Jurkat, Clone E6-1 (cell line): Measurements from ENCODE around the gene DMTF1. TPM values are rescaled to one million over a fixed set of nuclear protein-coding genes. Genes with fewer than 3 reads are reported as not detected.
"Not testable (repeated sequence)": the region's sequence is repeated elsewhere in the genome, so short reads cannot be mapped to it uniquely, and the experiment has no call there.

Experiments
- DNase-seq: peaks from one replicate; pipeline ENCODE4 v3.0.0-alpha.2; 2011; ENCODE audit warnings: low read depth, low spot score
- H3K4me3 ChIP-seq: 2 replicates; pipeline ENCODE4 v1.5.1; 2011; ENCODE audit warnings: mild to moderate bottlenecking, low read length, control low read depth, moderate library complexity
- polyA plus RNA-seq: library from polyadenylated mRNA; unstranded; fragments of >200 nt; gene quantifications from one replicate; pipeline ENCODE4 v1.2.1, GENCODE V29; 2012; ENCODE audit warnings: missing spikeins; ENCODE audit not compliant: insufficient read length, insufficient read depth

Gene DMTF1, protein sequence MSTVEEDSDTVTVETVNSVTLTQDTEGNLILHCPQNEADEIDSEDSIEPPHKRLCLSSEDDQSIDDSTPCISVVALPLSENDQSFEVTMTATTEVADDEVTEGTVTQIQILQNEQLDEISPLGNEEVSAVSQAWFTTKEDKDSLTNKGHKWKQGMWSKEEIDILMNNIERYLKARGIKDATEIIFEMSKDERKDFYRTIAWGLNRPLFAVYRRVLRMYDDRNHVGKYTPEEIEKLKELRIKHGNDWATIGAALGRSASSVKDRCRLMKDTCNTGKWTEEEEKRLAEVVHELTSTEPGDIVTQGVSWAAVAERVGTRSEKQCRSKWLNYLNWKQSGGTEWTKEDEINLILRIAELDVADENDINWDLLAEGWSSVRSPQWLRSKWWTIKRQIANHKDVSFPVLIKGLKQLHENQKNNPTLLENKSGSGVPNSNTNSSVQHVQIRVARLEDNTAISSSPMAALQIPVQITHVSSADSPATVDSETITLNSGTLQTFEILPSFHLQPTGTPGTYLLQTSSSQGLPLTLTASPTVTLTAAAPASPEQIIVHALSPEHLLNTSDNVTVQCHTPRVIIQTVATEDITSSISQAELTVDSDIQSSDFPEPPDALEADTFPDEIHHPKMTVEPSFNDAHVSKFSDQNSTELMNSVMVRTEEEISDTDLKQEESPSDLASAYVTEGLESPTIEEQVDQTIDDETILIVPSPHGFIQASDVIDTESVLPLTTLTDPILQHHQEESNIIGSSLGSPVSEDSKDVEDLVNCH
- polyA plus RNA-seq = 68.5 TPM

DNA sequence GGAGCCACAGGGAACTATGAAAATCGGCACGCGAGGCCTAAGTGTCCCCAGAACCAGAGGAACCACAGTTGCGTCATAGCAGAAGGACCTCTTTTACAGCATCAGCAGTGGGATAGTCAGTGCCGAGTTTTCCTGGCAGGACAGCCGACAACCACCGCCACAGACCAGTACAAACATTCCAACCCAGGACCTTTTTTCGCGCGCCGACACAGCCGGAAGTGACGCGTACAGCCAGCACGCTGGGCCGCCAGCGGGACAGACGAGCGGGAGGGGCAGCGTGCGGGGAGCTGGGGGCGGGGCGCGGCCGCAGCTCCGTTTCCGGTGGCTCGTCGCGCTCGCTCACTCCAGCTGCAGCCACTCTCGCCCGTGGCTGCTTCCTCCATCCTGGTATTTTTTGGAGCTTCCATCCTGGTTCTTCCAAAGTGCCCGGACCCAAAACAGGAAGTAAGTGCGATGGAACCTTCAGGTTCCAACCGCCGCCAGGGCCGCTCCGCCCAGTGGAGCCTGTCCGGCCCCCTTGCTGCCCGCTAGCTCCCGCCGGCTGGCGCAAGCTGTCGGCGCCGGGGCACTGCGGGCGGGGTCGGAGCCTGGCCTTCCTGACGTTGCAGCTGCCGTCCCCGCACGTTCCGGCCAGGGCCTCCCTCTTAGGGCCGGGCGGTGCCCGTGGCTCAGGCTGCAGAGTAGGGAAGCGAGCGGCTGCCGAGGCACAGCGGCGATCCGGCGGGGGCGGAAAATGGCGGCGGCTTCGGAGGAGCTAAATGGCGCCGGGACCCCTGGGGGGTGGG, at the start of gene DMTF1:
Gene DMTF1 (plus strand): TSS at position 342 of the 785 bp plus-strand sequence. CDS start 12,489 bp downstream, outside the sequence.
- peak; percentile 82 for DNase-seq

DNA sequence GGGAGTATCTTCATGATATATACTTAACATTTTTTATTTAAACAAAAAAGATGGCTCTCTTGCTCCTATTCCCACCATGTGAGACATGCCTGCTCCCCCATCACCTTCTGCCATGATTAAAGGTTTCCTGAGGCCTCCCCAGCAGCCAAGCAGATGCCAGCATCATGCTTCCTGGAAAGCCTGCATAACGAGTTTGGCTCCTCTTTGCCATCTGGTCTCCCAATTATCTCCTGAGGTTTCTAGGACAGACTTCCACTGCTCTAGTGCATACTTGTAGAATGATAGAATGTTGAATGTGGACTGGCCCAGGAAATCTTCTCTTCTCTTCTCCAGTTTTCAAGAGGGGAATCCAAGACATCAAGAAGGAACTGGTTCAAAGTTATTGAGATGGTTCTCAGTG, 46.9 kb upstream of the DMTF1 start:
- H3K4me3 ChIP-seq = no peak overlapping the region
- no peak for DNase-seq

More for the DNA sequence above, at the start of gene DMTF1:
- peak within 1 kb of the TSS; percentile 92 for H3K4me3 ChIP-seq

GRCh38 chr7:87106974-87107612, 45.2 kb upstream of the DMTF1 start:
- no peak for DNase-seq
- H3K4me3 ChIP-seq = no peak overlapping the region

DNA sequence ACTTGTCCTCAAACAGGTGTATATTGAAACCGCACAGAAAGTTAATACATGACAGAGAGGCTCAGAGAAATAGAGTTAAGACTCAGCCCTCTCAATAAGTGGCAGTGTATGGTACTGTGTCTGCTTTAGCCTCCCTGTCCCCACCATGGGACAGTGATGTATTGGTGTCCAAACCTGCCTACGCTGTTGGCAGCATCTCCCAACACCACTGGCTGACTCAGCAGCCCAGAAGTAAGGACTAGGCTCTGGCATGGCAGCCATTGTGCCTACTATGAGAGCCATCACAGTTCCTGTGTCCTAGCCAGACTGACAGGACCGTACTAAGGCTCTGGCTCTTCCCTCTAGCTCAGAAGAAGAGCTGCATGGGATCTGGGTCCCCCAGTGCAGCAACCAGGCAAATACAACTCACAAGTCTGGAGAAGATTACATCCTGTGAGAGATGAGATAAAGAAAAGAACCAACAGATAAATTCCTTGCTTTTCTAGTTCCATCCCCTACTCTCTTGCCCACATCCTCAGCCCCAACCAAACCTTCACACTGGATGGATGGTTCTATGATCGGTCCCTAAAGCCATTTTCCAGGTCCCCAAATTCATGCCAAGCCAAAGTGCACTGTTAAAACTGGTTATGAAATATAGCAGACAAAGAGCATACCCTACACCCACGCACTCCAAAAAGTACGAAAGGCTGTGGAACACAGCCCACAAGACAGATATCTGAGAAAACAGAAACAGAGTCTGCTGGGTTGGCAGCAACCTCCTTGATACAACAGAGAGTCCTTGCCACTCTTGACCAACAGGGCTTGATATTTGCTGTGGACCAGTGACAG, 44.1 kb upstream of the DMTF1 start:
- no peak for DNase-seq
- no peak overlapping the region for H3K4me3 ChIP-seq

DNA sequence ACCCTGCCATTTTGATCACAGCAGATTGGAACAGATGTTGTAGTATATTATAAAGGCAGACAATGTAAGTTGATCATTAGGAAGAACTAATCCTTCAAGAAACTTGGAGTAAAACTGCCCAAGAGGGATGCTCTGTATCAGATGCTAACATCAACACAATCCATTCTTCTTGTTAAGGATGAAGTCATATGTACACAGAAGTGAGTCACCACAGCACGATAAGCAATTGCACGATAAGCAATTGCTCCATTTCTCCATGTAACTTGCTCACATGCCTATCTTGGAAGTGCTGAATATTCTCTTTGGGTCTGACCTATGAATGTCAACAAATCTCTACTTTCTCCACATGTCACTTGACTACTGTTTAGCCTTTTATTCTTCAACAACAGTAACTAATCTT, 41.5 kb upstream of the DMTF1 start:
- DNase-seq = no peak
- no peak overlapping the region for H3K4me3 ChIP-seq

DNA sequence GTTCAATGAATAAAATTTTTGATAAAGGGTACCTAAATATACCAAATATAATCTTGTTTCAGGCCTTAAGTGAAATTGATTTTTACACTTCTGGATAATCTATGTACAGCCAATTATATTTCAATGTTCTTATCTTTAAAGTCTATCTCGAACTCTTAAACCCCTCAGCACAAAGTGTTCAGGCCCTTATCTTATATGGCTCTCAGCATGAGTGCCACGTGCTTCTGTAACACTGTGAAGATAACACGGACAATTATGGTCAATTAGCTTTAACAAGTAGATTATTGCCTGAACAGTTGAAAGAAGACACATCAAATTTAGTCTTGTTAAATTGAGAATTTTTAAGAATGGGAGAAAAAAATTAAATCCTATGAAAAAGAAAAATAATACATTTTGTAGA, 40.4 kb upstream of the DMTF1 start:
- DNase-seq = no peak
- H3K4me3 ChIP-seq = no peak overlapping the region

- DNase-seq = no peak
- no peak overlapping the region for H3K4me3 ChIP-seq
These were observed 39.2 kb upstream of the DMTF1 start for GRCh38 chr7:87113077-87113476.

DNA sequence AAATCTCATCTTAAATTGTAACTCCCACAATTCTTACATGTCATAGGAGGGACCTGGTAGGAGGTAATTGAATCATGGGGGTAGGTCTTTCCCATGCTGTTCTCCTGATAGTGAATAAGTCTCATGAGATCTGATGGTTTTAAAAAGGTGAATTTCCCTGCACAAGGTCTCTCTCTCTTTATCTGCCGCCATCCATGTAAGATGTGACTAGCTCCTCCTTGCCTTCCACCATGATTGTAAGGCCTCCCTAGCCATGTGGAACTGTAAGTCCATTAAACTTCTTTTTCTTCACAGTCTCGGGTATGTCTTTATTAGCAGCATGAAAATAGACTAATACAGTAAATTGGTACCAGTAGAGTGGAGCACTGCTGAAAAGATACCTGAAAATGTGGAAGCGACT, 38.3 kb upstream of the DMTF1 start:
- not testable (repeated sequence) for DNase-seq, H3K4me3 ChIP-seq

GRCh38 chr7:87115772-87116171, 36.5 kb upstream of the DMTF1 start:
- not testable (repeated sequence) for H3K4me3 ChIP-seq, DNase-seq

DNA sequence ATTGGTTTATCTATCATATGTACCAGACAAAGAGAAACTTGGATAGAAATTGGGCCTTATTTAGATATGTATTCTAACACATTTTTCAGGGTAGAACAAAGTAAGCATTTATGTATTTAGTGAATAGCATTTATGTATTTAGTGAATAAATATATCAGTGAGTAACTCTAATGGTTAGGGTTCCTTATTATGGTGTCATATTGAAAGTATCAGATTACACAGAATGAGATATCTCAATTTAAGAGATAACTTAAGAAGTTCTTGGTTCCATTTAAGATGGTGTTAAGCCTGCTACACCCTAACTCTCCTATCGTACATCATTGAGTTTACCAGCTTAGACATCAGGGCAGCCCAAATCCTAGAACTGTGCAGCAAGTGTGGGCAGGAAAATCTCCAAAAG, 35.9 kb upstream of the DMTF1 start:
- no peak overlapping the region for H3K4me3 ChIP-seq
- no peak for DNase-seq

DNA sequence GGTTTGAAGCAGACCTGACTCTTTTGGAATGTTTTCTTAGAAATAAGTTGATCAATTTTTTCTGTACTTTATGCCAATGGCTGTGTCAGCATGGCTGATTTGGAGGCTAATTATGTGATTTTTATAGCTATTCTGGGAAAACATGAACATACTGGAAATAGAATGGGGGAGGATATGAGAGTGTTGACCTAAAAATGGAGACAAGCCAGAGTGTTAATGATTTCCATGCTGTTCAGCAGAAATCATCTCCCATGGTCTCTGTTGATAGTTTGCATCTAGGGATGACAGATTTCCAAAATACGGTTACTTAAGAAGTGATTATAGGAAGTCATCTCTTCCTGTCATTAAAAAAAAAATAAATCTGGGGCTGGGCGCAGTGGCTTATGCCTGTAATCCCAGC, 32.7 kb upstream of the DMTF1 start:
- no peak for DNase-seq
- H3K4me3 ChIP-seq = no peak overlapping the region

DNA sequence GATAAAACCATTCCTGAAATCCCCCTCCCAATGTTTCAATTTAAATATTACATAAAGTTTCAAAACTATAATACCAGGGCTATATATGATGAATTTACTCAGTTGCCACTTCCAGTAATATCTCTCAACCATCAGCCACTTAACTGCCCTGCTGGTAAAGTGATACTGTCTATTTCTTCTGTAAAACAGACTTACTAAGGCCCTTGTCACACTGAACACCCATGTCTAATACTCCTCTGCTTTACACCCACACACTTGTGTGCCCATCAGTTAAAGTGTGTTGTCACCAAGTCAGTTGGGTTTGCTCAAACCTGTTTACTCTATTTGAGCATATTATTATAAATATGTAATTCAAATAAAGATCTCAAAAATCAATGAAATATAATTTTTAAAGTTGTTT, 29.1 kb upstream of the DMTF1 start:
- DNase-seq = no peak
- H3K4me3 ChIP-seq = no peak overlapping the region

DNA sequence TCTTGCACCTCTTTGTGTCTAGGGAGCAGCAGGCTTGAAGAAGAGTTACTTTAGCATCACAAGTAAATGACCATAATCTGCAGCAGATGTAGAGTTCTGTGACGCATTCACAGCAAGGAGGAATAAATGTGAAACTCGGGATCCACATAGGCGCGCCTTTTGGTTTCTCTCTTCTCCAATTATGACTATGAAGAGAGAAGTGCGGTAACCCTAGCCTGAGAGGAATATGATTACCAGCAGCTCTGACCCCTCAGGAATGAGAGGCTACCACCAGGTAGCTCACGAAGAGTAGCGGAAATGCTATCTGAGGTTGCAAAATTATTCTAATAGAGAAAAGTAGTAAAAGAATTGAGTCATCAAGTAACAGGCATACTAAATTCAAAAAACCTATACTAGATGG, 25.2 kb upstream of the DMTF1 start:
- H3K4me3 ChIP-seq = no peak overlapping the region
- no peak for DNase-seq

- no peak overlapping the region for H3K4me3 ChIP-seq
- no peak for DNase-seq
These were observed 23.4 kb upstream of the DMTF1 start for GRCh38 chr7:87128861-87129267.

GRCh38 chr7:87129332-87129731, 22.9 kb upstream of the DMTF1 start:
- H3K4me3 ChIP-seq = no peak overlapping the region
- no peak for DNase-seq

DNA sequence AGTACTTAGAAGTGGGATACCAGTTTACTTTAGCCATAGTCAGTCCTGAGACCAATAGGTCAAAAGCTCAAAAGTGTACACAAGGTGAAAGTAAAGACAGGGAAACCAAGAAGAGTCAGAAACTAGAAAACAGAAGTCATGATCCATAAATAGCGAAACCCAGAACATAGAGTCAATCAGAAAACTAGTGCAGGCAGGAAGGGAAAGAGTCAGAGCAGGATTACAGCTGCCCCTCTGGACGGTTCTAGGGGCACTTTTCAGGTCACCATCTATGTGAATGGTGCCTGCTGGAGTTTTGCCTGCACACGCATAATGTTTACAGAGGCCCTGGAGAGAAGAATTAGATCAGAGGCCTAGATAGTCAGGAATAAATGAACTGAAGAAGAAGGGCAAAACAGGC, 22.4 kb upstream of the DMTF1 start:
- H3K4me3 ChIP-seq = no peak overlapping the region
- no peak for DNase-seq

DNA sequence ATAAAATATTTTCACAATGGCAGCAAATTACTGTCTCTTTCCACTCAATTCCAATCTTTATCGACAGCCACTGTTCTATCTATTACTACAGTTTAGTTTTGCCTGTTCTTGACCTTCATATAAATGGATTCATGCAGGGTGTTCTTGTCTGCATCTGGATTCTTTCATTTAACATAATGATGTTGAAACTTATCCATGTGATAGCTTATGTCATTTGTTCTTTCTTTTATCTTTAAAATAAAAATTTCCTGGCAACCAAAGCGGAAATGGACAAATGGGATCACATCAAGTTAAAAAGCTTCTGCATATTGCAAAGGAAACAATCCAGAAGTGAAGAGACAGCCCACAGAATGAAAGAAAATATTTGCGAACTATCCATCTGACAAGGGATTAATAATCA, 20.5 kb upstream of the DMTF1 start:
- DNase-seq = no peak
- no peak overlapping the region for H3K4me3 ChIP-seq

DNA sequence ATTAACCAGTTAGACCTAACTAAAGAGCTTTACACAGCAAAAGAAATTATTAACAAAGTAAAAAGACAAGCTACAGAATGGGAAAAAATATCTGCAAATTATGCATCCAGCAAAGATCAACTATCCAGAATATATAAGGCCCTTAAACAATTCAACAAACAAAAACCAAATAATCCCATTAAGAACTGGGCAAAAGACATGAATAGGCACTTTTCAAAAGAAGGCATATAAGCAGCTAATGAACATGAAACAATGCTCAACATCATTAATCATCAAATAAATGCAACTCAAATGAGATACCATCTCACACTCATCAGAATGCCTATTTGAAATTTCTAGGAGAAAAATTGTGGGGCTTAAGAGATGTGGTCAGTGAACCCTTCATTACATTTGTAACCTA, 15.0 kb upstream of the DMTF1 start:
- H3K4me3 ChIP-seq = no peak overlapping the region
- DNase-seq = no peak
